ENCODE data around the gene ALG14. TPM values are rescaled to one million over a fixed set of nuclear protein-coding genes. Genes with fewer than 3 reads are reported as not detected.

The ALG14 gene
- polyA plus RNA-seq, 1 donor from 2014 or later: 2.6 TPM

DNA sequence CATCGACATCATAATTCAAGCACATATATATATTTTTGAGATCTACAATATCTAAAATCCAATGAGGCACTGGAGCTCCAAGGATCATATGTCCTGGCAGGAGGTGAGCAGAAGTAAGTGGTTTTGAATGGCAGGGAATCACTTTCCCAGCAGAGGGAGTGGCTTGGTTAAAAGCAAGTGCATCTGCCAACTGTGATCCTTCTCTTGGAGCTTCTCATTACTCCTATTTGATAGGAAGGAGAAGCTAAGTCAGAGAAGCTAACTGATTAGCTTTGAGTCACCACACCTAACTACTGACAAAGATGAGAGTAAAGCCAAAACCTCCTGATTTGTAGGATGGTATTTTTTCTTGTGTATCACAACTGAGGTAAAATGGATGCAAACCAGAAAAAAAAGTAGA lies 55.0 kb downstream of the ALG14 start:
- Histone ChIP-seq H2AFZ (ENCODE audit: low read depth, low read length) (no peak overlapping the region), H3K4me3 (ENCODE audit: low read length) (no peak overlapping the region), H3K27me3 (ENCODE audit: insufficient read depth, low read depth, low read length) (no peaks in the 10 kb centered on the region), H3K9me3 (ENCODE audit: low read length) (no peaks in the 10 kb centered on the region), H3F3A (ENCODE audit: insufficient read depth, low read length, poor library complexity, severe bottlenecking) (no peaks in the 10 kb centered on the region), H4K20me1 (ENCODE audit: insufficient read depth) (no peaks in the 10 kb centered on the region), H3K9me2 (ENCODE audit: insufficient read depth, low read length) (no peaks in the 10 kb centered on the region), H3K27ac (ENCODE audit: low read length) (no peak overlapping the region), H3K4me2 (ENCODE audit: low read length) (no peak overlapping the region), H3K9ac (ENCODE audit: low read length) (no peak overlapping the region), H3K36me3 (ENCODE audit: insufficient read depth, low read length) (no peaks in the 10 kb centered on the region), H3K79me2 (replicated peaks; ENCODE audit: insufficient read depth, low read length) (no peaks in the 10 kb centered on the region)
- no peak for TF ChIP-seq POLR2AphosphoS5 (IDR thresholded peaks at IDR 0.05)
- TF ChIP-seq, protein P1, sequence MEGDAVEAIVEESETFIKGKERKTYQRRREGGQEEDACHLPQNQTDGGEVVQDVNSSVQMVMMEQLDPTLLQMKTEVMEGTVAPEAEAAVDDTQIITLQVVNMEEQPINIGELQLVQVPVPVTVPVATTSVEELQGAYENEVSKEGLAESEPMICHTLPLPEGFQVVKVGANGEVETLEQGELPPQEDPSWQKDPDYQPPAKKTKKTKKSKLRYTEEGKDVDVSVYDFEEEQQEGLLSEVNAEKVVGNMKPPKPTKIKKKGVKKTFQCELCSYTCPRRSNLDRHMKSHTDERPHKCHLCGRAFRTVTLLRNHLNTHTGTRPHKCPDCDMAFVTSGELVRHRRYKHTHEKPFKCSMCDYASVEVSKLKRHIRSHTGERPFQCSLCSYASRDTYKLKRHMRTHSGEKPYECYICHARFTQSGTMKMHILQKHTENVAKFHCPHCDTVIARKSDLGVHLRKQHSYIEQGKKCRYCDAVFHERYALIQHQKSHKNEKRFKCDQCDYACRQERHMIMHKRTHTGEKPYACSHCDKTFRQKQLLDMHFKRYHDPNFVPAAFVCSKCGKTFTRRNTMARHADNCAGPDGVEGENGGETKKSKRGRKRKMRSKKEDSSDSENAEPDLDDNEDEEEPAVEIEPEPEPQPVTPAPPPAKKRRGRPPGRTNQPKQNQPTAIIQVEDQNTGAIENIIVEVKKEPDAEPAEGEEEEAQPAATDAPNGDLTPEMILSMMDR (IDR thresholded peaks at IDR 0.05; ENCODE audit: poor library complexity, severe bottlenecking): no peak

DNA sequence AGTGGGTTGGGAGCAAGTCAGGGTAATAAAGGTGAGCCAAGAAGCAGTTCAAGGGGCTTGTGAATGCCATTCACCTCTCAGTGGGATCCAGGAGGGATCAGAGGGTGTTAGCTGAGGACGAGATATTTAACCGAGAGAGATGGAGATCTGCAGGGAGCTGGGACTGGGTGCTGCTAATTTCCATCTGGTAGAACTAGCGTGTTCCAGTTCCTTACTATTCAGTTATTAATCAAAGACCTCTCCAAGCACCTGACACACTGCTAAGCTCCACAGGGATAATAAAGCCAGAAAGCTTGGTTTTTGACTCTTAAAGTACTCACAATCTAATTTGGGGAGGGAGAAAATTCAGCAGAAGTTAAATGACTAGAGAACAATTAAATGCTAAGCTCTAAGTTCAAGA lies 57.7 kb downstream of the ALG14 start:
- Histone ChIP-seq H3K9me3 (ENCODE audit: low read length) (no peaks in the 10 kb centered on the region), H3K27me3 (ENCODE audit: insufficient read depth, low read depth, low read length) (no peaks in the 10 kb centered on the region), H3K9ac (ENCODE audit: low read length) (no peak overlapping the region), H3K27ac (ENCODE audit: low read length) (no peak overlapping the region), H2AFZ (ENCODE audit: low read depth, low read length) (no peak overlapping the region), H4K20me1 (ENCODE audit: insufficient read depth) (no peaks in the 10 kb centered on the region), H3K4me2 (ENCODE audit: low read length) (no peak overlapping the region), H3K79me2 (replicated peaks; ENCODE audit: insufficient read depth, low read length) (no peaks in the 10 kb centered on the region), H3K36me3 (ENCODE audit: insufficient read depth, low read length) (no peaks in the 10 kb centered on the region), H3K9me2 (ENCODE audit: insufficient read depth, low read length) (no peaks in the 10 kb centered on the region), H3F3A (ENCODE audit: insufficient read depth, low read length, poor library complexity, severe bottlenecking) (no peaks in the 10 kb centered on the region), H3K4me3 (ENCODE audit: low read length) (no peak overlapping the region)
- TF ChIP-seq SMC3 (conservative IDR thresholded peaks at IDR 0.05; ENCODE audit: poor library complexity) (no peak), EZH2 (IDR thresholded peaks at IDR 0.05; ENCODE audit: borderline replicate concordance, insufficient read depth, low read length, poor library complexity, severe bottlenecking) (no peak), MXI1 (conservative IDR thresholded peaks at IDR 0.05; ENCODE audit: poor library complexity, severe bottlenecking) (no peak), EP300 (conservative IDR thresholded peaks at IDR 0.05; ENCODE audit: poor library complexity, severe bottlenecking) (no peak), RAD21 (conservative IDR thresholded peaks at IDR 0.05) (no peak), POLR2AphosphoS5 (IDR thresholded peaks at IDR 0.05) (no peak), TAF1 (IDR thresholded peaks at IDR 0.05; ENCODE audit: low read depth) (no peak)
- TF ChIP-seq, protein P2, sequence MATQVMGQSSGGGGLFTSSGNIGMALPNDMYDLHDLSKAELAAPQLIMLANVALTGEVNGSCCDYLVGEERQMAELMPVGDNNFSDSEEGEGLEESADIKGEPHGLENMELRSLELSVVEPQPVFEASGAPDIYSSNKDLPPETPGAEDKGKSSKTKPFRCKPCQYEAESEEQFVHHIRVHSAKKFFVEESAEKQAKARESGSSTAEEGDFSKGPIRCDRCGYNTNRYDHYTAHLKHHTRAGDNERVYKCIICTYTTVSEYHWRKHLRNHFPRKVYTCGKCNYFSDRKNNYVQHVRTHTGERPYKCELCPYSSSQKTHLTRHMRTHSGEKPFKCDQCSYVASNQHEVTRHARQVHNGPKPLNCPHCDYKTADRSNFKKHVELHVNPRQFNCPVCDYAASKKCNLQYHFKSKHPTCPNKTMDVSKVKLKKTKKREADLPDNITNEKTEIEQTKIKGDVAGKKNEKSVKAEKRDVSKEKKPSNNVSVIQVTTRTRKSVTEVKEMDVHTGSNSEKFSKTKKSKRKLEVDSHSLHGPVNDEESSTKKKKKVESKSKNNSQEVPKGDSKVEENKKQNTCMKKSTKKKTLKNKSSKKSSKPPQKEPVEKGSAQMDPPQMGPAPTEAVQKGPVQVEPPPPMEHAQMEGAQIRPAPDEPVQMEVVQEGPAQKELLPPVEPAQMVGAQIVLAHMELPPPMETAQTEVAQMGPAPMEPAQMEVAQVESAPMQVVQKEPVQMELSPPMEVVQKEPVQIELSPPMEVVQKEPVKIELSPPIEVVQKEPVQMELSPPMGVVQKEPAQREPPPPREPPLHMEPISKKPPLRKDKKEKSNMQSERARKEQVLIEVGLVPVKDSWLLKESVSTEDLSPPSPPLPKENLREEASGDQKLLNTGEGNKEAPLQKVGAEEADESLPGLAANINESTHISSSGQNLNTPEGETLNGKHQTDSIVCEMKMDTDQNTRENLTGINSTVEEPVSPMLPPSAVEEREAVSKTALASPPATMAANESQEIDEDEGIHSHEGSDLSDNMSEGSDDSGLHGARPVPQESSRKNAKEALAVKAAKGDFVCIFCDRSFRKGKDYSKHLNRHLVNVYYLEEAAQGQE (IDR thresholded peaks at IDR 0.05; ENCODE audit: borderline replicate concordance): no peak
- TF ChIP-seq, protein P1 (IDR thresholded peaks at IDR 0.05; ENCODE audit: poor library complexity, severe bottlenecking): no peak

Measured in neural cell (in vitro differentiated cells).